NCI-H345 (cell line): Measurements from ENCODE around the gene MT1F.

Experiments
- DNase-seq: peaks from one replicate; lab custom pipeline; 2025; lab: John Stamatoyannopoulos, UW

The MT1F gene

DNA sequence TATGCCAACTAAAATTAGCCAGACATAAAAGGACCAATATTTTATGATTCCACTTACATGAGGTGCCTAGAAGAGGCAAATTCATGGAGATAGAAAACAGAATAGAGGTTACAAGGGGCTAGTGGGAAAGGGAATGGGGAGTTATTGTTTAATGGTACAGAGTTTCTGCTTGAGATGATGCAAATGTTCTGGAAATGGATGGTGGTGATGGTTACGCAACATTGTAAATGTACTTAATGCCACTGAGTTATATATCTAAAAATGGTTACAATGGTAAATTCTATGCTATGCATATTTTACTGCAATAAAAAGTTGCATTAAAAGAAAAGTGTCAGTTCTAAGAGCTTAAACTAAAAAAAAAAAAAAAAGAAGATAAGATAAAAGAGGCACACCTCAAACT is 42.4 kb downstream of the MT1F start:
- DNase-seq = no peak

DNA sequence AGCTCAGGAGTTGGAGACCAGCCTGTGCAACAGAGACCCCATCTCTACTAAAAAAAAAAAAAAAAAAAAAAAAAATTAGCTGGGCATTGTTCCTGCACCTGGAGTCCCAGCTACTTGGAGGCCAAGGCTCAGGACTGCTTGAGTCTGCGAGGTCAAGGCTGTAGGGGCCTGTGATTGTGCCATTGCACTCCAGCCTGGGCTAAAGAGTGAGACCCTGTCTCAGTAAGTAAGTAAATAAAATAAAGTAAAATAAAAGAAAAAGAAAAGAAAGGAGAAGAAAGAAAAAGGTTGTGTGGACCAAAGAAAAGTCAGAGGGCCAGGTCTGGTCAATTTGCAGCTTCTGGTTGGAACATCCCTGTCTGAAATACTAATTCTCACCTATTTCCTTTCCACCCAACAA is 42.9 kb downstream of the MT1F start:
- DNase-seq = no peak

- no peak for DNase-seq
Observed at GRCh38 chr16:56701534-56701933, 43.8 kb downstream of the MT1F start.

DNA sequence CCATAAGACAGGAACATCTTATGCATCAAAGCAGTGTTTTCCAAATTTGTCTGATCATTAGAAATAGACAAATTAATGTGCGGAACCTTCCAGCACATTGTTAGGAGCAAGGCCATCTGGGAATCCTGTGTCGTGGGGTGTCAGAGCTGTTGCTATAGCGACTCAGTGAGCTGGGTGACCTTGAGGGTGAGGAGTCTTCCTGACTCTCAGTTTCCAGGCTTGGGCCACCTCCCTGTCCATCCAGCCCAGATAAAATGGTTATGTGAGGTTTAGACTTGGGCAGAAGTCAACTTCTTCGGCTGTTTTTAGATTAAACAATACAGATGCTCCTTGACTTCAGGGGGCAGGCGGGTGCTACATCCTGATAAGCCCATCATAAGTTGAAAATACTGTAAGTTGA is 45.1 kb downstream of the MT1F start:
- no peak for DNase-seq
